ENCODE results near the gene FOXG1.

Gene FOXG1

DNA sequence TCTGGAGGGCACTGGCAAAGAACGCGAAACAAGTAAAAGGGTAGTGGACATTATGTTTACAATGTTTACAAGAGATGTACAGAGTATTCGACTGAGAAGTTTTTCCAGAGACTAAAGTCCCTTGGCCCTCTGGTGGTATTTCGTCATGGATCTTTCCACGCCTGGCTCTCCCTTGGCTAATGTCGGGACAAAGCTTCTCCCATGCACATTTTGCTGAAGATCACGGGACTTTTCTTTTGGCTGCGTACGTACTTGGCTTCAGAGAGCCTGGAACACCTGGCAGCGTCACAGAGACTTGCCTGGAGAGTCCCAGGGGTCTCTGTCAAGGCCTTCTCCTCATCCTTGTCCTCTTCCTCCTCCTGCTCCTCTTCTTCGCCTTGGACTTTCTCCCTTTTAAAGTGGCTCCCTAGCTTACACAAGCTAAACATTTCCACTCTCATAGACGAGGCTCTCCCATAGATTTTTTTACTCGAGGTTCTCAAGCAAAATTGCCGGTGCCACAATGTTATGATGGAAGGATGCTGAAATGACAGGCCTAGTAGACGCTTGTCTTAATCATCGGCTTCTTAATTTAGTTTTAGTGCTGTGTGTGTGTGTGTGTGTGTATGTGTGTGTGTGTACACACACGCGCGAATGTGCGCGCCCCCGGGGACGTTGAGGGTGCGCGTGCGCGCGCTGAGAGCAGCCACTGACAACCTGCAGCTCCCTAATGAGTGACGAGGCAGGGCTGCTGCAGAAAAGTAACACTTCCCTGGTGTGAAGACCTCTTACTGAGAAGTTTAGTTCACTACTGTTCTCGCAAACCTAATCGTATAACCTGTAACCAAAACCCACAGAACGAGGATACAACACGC is 4.9 kb upstream of the FOXG1 start:
- TF ChIP-seq, protein P1, sequence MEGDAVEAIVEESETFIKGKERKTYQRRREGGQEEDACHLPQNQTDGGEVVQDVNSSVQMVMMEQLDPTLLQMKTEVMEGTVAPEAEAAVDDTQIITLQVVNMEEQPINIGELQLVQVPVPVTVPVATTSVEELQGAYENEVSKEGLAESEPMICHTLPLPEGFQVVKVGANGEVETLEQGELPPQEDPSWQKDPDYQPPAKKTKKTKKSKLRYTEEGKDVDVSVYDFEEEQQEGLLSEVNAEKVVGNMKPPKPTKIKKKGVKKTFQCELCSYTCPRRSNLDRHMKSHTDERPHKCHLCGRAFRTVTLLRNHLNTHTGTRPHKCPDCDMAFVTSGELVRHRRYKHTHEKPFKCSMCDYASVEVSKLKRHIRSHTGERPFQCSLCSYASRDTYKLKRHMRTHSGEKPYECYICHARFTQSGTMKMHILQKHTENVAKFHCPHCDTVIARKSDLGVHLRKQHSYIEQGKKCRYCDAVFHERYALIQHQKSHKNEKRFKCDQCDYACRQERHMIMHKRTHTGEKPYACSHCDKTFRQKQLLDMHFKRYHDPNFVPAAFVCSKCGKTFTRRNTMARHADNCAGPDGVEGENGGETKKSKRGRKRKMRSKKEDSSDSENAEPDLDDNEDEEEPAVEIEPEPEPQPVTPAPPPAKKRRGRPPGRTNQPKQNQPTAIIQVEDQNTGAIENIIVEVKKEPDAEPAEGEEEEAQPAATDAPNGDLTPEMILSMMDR (IDR thresholded peaks at IDR 0.05; ENCODE audit: low read depth, low read length), result no peak
- peak; percentile 5 for DNase-seq (ENCODE audit: low read depth, low spot score)
- H3K4me3 ChIP-seq (ENCODE audit: low read depth, low read length), result no peak overlapping the region
- in situ Hi-C loops (cut with HindIII; ENCODE audit: low sequenced_read_pairs), result no loop called here

- TF ChIP-seq, protein P1 (IDR thresholded peaks at IDR 0.05; ENCODE audit: low read depth, low read length), result peak; percentile 8
- DNase-seq (ENCODE audit: low read depth, low spot score), result peak; percentile 10
- in situ Hi-C loops (cut with HindIII; ENCODE audit: low sequenced_read_pairs), result no loop called here
- H3K4me3 ChIP-seq (ENCODE audit: low read depth, low read length), result no peak overlapping the region
These were observed 4.2 kb upstream of the FOXG1 start for GRCh38 chr14:28762303-28762954.

DNA sequence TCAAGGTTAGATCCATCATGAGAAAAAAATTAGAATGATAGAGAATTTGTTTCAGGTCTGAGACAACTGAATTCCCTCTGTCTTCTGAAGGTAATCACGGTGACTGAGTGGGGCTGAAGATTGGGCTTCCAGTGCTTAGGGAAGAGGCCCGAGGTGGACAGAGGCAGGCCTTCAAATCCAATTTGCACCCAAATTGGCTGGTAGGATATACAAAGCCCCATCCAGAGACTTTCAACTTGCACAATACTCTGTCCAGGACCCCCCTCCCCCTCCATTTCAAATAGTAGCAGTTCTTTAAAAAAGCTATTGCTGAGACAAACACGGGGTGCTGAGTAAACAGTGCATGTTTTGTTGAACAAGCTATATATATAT is 3.6 kb upstream of the FOXG1 start:
- no peak overlapping the region for H3K4me3 ChIP-seq (ENCODE audit: low read depth, low read length)
- DNase-seq (ENCODE audit: low read depth, low spot score), result no peak
- in situ Hi-C loops (cut with HindIII; ENCODE audit: low sequenced_read_pairs), result no loop called here
- TF ChIP-seq, protein P1 (IDR thresholded peaks at IDR 0.05; ENCODE audit: low read depth, low read length), result no peak

GRCh38 chr14:28763751-28764256 is 2.8 kb upstream of the FOXG1 start:
- in situ Hi-C loops (cut with HindIII; ENCODE audit: low sequenced_read_pairs), result no loop called here
- TF ChIP-seq, protein P1 (IDR thresholded peaks at IDR 0.05; ENCODE audit: low read depth, low read length), result no peak

GRCh38 chr14:28764257-28765160 is 2.1 kb upstream of the FOXG1 start:
- in situ Hi-C loops (cut with HindIII; ENCODE audit: low sequenced_read_pairs), result no loop called here
- TF ChIP-seq, protein P1 (IDR thresholded peaks at IDR 0.05; ENCODE audit: low read depth, low read length), result no peak
- peak overlapping the region; percentile 42 for H3K4me3 ChIP-seq (ENCODE audit: low read depth, low read length)
- peak; percentile 39 for DNase-seq (ENCODE audit: low read depth, low spot score)

More at GRCh38 chr14:28763751-28764256, 2.8 kb upstream of the FOXG1 start:
- DNase-seq (ENCODE audit: low read depth, low spot score), result peak; percentile 35
- no peak overlapping the region for H3K4me3 ChIP-seq (ENCODE audit: low read depth, low read length)
